NCI-H69 (cell line): ENCODE measurements around the gene ETFA.
"Not testable (repeated sequence)": the region's sequence is repeated elsewhere in the genome, so short reads cannot be mapped to it uniquely, and the experiment has no call there.

ENCODE experiments used
- DNase-seq: peaks from one replicate; lab custom pipeline; 2025; lab: John Stamatoyannopoulos, UW

ETFA gene

GRCh38 chr15:76270876-76271275 lies 40.4 kb downstream of the ETFA start:
- DNase-seq: no peak

GRCh38 chr15:76267077-76267476 lies 44.2 kb downstream of the ETFA start:
- no peak for DNase-seq

GRCh38 chr15:76265769-76266168 lies 45.5 kb downstream of the ETFA start:
- not testable (repeated sequence) for DNase-seq

- DNase-seq: no peak
Measured at GRCh38 chr15:76260246-76260938, 50.9 kb downstream of the ETFA start.

GRCh38 chr15:76259392-76259791 lies 51.9 kb downstream of the ETFA start:
- no peak for DNase-seq

- DNase-seq: peak; percentile 75
Measured at GRCh38 chr15:76258460-76258859, 52.8 kb downstream of the ETFA start.

- peak; percentile 54 for DNase-seq
Measured at GRCh38 chr15:76253691-76254473, 57.4 kb downstream of the ETFA start.

GRCh38 chr15:76252249-76252648 lies 59.0 kb downstream of the ETFA start:
- no peak for DNase-seq

- DNase-seq: no peak
Measured at GRCh38 chr15:76251717-76252116, 59.6 kb downstream of the ETFA start.

GRCh38 chr15:76245072-76245610 lies 66.1 kb downstream of the ETFA start:
- no peak for DNase-seq

GRCh38 chr15:76239786-76240185 lies 71.5 kb downstream of the ETFA start:
- peak; percentile 65 for DNase-seq

GRCh38 chr15:76236350-76236749 lies 74.9 kb downstream of the ETFA start:
- peak; percentile 3 for DNase-seq

GRCh38 chr15:76235186-76235826 lies 76.0 kb downstream of the ETFA start:
- DNase-seq: peak; percentile 84

GRCh38 chr15:76234337-76234889 lies 76.9 kb downstream of the ETFA start:
- peak; percentile 92 for DNase-seq

- no peak for DNase-seq
Measured at GRCh38 chr15:76233921-76234320, 77.3 kb downstream of the ETFA start.

GRCh38 chr15:76229266-76229665 lies 82.0 kb downstream of the ETFA start:
- DNase-seq: no peak

GRCh38 chr15:76223521-76223920 lies 87.7 kb downstream of the ETFA start:
- no peak for DNase-seq

GRCh38 chr15:76222159-76222558 lies 89.1 kb downstream of the ETFA start:
- DNase-seq: no peak

- no peak for DNase-seq
Measured at GRCh38 chr15:76221085-76221767, 90.0 kb downstream of the ETFA start.

- DNase-seq: no peak
Measured at GRCh38 chr15:76217882-76218217, 93.4 kb downstream of the ETFA start.

- peak; percentile 50 for DNase-seq
Measured at GRCh38 chr15:76217029-76217881, 94.0 kb downstream of the ETFA start.
